Measurements from ENCODE around the gene HBEGF.

Gene HBEGF

DNA sequence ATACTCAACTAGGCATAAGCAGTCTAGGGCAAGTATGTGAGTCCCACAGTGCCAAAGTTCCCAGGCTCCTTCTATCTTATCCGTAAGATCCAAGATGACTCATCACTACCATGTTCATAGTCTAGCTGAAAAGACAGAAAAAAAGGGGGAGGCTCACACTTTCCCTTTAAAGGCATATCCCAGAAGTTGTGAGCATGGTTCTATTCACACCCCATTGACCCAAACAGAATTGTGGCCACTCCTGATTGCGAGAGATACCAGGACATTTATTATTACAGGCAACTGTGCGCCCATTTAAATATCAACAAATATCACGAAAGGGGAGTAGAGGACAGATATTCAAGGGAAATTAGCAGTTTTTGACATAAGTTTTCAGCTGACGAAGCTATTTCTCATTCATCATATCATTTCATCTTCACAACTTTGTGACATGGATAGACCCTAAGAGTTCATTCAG is 35.4 kb downstream of the HBEGF start:
- Histone ChIP-seq H3K4me3 (ENCODE audit: low read depth, low read length) (no peak overlapping the region), H3K4me1 (no peaks in the 10 kb centered on the region), H3K9me3 (no peaks in the 10 kb centered on the region), H3K27me3 (no peaks in the 10 kb centered on the region), H3K36me3 (no peaks in the 10 kb centered on the region)
- no peak for TF ChIP-seq CTCF (IDR thresholded peaks at IDR 0.05; ENCODE audit: low read depth, low read length)
- no peak for DNase-seq

- Histone ChIP-seq H3K36me3 (no peaks in the 10 kb centered on the region), H3K4me1 (no peaks in the 10 kb centered on the region), H3K9me3 (no peaks in the 10 kb centered on the region), H3K27me3 (no peaks in the 10 kb centered on the region), H3K4me3 (ENCODE audit: low read depth, low read length) (no peak overlapping the region)
- DNase-seq = no peak
- no peak for TF ChIP-seq CTCF (IDR thresholded peaks at IDR 0.05; ENCODE audit: low read depth, low read length)
Observed at GRCh38 chr5:140310434-140310833, 36.0 kb downstream of the HBEGF start.

DNA sequence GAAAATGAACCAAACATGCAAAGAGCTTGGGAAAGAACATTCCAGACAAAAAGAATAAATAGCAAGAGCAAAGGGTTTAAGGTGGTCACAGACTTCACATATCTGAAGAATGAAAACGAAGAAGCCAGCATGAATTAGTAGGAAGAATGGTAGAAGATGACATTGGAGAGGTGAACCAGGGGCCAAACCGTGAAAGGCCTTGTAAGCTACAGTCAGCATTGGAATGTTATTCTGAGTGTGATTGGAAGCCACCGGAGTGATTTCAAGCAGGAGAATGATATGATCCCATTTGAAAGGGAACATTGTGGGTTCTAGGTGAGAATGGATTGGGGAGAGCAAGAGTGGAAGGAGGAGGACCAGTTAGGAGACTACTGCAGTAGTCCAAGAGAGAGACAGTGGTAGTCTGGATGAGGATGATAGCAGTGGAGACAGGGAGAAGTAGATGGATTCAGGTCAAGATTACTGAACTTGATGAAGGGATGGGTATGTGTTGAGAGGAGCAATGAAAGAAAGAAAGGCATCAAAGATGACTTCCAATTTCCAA is 36.6 kb downstream of the HBEGF start:
- Histone ChIP-seq H3K36me3 (no peaks in the 10 kb centered on the region), H3K4me3 (ENCODE audit: low read depth, low read length) (no peak overlapping the region), H3K9me3 (no peaks in the 10 kb centered on the region), H3K4me1 (no peaks in the 10 kb centered on the region), H3K27me3 (no peaks in the 10 kb centered on the region)
- DNase-seq = no peak
- TF ChIP-seq CTCF (IDR thresholded peaks at IDR 0.05; ENCODE audit: low read depth, low read length) = no peak

DNA sequence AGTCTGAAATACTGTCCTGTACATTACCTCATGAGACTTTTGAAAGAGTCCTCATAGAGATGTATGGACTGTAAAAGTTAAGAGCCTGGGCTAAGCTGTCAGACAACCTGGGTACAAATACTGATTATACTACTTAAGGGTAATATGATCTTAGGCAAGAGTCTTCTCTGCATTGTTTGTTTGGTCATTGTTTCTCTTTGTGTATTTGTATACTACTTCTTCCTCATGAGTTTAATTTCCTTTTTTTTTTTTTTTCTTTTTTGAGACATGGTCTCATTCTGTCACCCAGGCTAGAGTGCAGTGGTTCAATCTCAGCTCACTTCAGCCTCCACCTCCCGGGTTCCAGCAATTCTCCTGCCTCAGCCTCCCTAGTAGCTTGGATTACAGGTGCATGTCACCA is 40.9 kb downstream of the HBEGF start:
- Histone ChIP-seq H3K4me1 (peaks cover 5% of the 10 kb centered on the region; the same call in 1 of the 2 replicates), H3K27me3 (no peaks in the 10 kb centered on the region), H3K4me3 (ENCODE audit: low read depth, low read length) (no peak overlapping the region), H3K9me3 (no peaks in the 10 kb centered on the region), H3K36me3 (no peaks in the 10 kb centered on the region; the same call in 1 of the 2 replicates)
- no peak for DNase-seq
- TF ChIP-seq CTCF (IDR thresholded peaks at IDR 0.05; ENCODE audit: low read depth, low read length) = no peak

DNA sequence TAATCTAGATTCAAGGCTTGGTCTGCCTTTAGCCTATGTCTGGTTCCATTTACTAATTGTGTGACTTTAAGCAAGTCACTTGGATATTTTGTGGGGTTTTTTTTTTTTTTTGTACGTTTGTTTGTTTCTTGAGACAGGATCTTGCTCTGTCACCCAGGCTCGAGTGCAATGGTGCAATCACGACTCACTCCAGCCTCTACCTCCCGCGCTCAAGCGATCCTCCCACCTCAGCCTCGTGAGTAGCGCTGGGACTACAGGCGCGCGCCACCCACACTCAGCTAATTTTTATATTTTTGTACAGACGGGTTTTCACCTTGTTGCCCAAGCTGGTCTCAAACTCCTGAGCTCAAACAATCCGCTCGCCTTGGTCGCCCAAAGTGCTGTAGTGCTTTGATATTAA is 42.4 kb downstream of the HBEGF start:
- DNase-seq = no peak
- Histone ChIP-seq H3K4me3 (ENCODE audit: low read depth, low read length) (no peak overlapping the region), H3K36me3 (peaks cover 5% of the 10 kb centered on the region; the same call in 1 of the 2 replicates), H3K4me1 (peaks cover 5% of the 10 kb centered on the region; the same call in 1 of the 2 replicates), H3K27me3 (no peaks in the 10 kb centered on the region), H3K9me3 (no peaks in the 10 kb centered on the region)
- TF ChIP-seq CTCF (IDR thresholded peaks at IDR 0.05; ENCODE audit: low read depth, low read length) = no peak

- Histone ChIP-seq H3K36me3 (peaks cover 5% of the 10 kb centered on the region; the same call in 1 of the 2 replicates), H3K4me3 (ENCODE audit: low read depth, low read length) (peak within 1 kb of the TSS; percentile 85), H3K9me3 (no peaks in the 10 kb centered on the region), H3K4me1 (peaks cover 5% of the 10 kb centered on the region; the same call in 1 of the 2 replicates), H3K27me3 (no peaks in the 10 kb centered on the region)
- DNase-seq = peak; percentile 94
- TF ChIP-seq CTCF (IDR thresholded peaks at IDR 0.05; ENCODE audit: low read depth, low read length) = no peak
Observed at GRCh38 chr5:140302786-140303639, 43.4 kb downstream of the HBEGF start, which contains the start of gene PFDN1. PFDN1 (minus strand) TSS chr5:140303101; CDS start chr5:140303073, 28 bp downstream.
